Skin epidermis (tissue), 12 donors: Measurements from ENCODE around the gene TREH.
"Not testable (repeated sequence)": the region's sequence is repeated elsewhere in the genome, so short reads cannot be mapped to it uniquely, and the experiment has no call there.

ENCODE experiments used
- H3K27ac ChIP-seq, 21 experiments: fragments of 200-600 bp; sonication (generic) in 11 of 21; one replicate each; pipeline ENCODE4 v1.5.0; 2020; ENCODE audit warnings: mild to moderate bottlenecking in 3 of 21, inconsistent platforms in 2 of 21, moderate library complexity in 2 of 21
- H3K4me3 ChIP-seq, 7 experiments: fragments of 200-600 bp; sonication (generic) in 2 of 7; one replicate each; pipeline ENCODE4 v1.5.0; 2020; ENCODE audit warnings: inconsistent platforms in 2 of 7, mild to moderate bottlenecking in 2 of 7, moderate library complexity in 1 of 7

Gene TREH

GRCh38 chr11:118621071-118621783, 58.2 kb downstream of the TREH start:
- Histone ChIP-seq H3K27ac (peak overlapping the region in 20 of 21 experiments; percentile 18 to 89 (median 76)), H3K4me3 (peak overlapping the region; percentile 26 to 46 (median 43))

- peak overlapping the region in 18 of 21 experiments; percentile 20 to 89 (median 77) for H3K27ac ChIP-seq
- peak overlapping the region in 3 of 7 experiments; percentile 43 to 46 (median 46) for H3K4me3 ChIP-seq
Measured at GRCh38 chr11:118620529-118621070, 58.9 kb downstream of the TREH start.

- Histone ChIP-seq H3K4me3 (no peak overlapping the region), H3K27ac (peak overlapping the region in 20 of 21 experiments; percentile 7 to 89 (median 77))
Measured at GRCh38 chr11:118619444-118620197, 59.8 kb downstream of the TREH start.

- H3K27ac ChIP-seq, result peak overlapping the region in 20 of 21 experiments; percentile 5 to 89 (median 76)
- no peak overlapping the region for H3K4me3 ChIP-seq
Measured at GRCh38 chr11:118618991-118619375, 60.5 kb downstream of the TREH start.

- Histone ChIP-seq H3K4me3 (no peak overlapping the region), H3K27ac (peak overlapping the region in 19 of 21 experiments; percentile 5 to 89 (median 77))
Measured at GRCh38 chr11:118618115-118618990, 61.1 kb downstream of the TREH start.

- Histone ChIP-seq H3K4me3 (no peak overlapping the region), H3K27ac (no peak overlapping the region)
Measured at GRCh38 chr11:118615976-118616371, 63.5 kb downstream of the TREH start.

- no peak overlapping the region for H3K27ac ChIP-seq
- no peak overlapping the region for H3K4me3 ChIP-seq
Measured at GRCh38 chr11:118615282-118615975, 64.0 kb downstream of the TREH start.

GRCh38 chr11:118614511-118614910, 64.9 kb downstream of the TREH start:
- Histone ChIP-seq H3K27ac (peak overlapping the region in 3 of 21 experiments; percentile 2 to 17 (median 7)), H3K4me3 (no peak overlapping the region)

GRCh38 chr11:118612378-118612777, 67.1 kb downstream of the TREH start:
- H3K4me3 ChIP-seq, result no peak overlapping the region
- H3K27ac ChIP-seq, result peak overlapping the region in 11 of 21 experiments; percentile 0 to 73 (median 52)

- H3K27ac ChIP-seq, result peak overlapping the region in 7 of 21 experiments; percentile 0 to 97 (median 93)
- H3K4me3 ChIP-seq, result not testable (repeated sequence)
Measured at GRCh38 chr11:118611433-118611795, 68.0 kb downstream of the TREH start.

GRCh38 chr11:118610773-118611432, 68.5 kb downstream of the TREH start:
- Histone ChIP-seq H3K4me3 (peak overlapping the region; percentile 30 to 63 (median 38)), H3K27ac (peak overlapping the region in 19 of 21 experiments; percentile 44 to 97 (median 87))

- Histone ChIP-seq H3K4me3 (peak overlapping the region; percentile 30 to 63 (median 38)), H3K27ac (peak overlapping the region in 19 of 21 experiments; percentile 49 to 97 (median 87))
Measured at GRCh38 chr11:118610225-118610772, 69.2 kb downstream of the TREH start.

- peak overlapping the region; percentile 30 to 63 (median 38) for H3K4me3 ChIP-seq
Measured at GRCh38 chr11:118609380-118610224, 69.8 kb downstream of the TREH start.

GRCh38 chr11:118608360-118609227, 70.9 kb downstream of the TREH start:
- peak overlapping the region; percentile 55 to 97 (median 87) for H3K27ac ChIP-seq

More at GRCh38 chr11:118609380-118610224, 69.8 kb downstream of the TREH start:
- peak overlapping the region in 19 of 21 experiments; percentile 52 to 97 (median 87) for H3K27ac ChIP-seq

GRCh38 chr11:118607401-118608359, 71.8 kb downstream of the TREH start, which contains the start of gene PHLDB1:
Gene PHLDB1 (plus strand): TSS chr11:118607615. CDS start chr11:118613837, 6,222 bp downstream.
- Histone ChIP-seq H3K4me3 (peak within 1 kb of the TSS; percentile 49 to 63 (median 59)), H3K27ac (peak within 1 kb of the TSS; percentile 55 to 97 (median 87))

More at GRCh38 chr11:118608360-118609227, 70.9 kb downstream of the TREH start:
- H3K4me3 ChIP-seq, result peak overlapping the region; percentile 49 to 63 (median 59)
